Thyroid gland (tissue), 4 donors: Measurements from ENCODE around the gene SRRM3.

Experiments used
- CTCF ChIP-seq, 6 experiments: fragments of 200-600 bp in 3 of 6; fragments of 450-650 bp in 3 of 6; sonication (generic) in 3 of 6; IDR thresholded peaks; one replicate each; pipeline ENCODE4 v1.5.1; 2016 to 2019; ENCODE audit warnings: antibody characterized with exemption in 6 of 6, mild to moderate bottlenecking in 2 of 6, inconsistent platforms in 1 of 6, moderate library complexity in 1 of 6
- POLR2A ChIP-seq, 2 donors: fragments of 450-650 bp; IDR thresholded peaks; one replicate each; pipeline ENCODE4 v1.6.1; 2017; ENCODE audit warnings: antibody characterized with exemption in 2 of 2, mild to moderate bottlenecking in 2 of 2, moderate library complexity in 1 of 2

GRCh38 chr7:76225379-76225778, 23.7 kb downstream of the SRRM3 start:
- TF ChIP-seq POLR2A (IDR thresholded peaks at IDR 0.05) (no peak), CTCF (IDR thresholded peaks at IDR 0.05) (no peak)
